ENCODE measurements around the gene CLCN1. TPM values are rescaled to one million over a fixed set of nuclear protein-coding genes. Genes with fewer than 3 reads are reported as not detected.
A peak's percentile ranks its signal among the peaks of the same experiment; 100 is the strongest.

Gene CLCN1
- total RNA-seq, 1 experiment from 2014 or later: not detected

GRCh38 chr7:143329471-143330170, 13.7 kb downstream of the CLCN1 start:
- Histone ChIP-seq H3K4me1 (replicated peaks) (no peaks in the 10 kb centered on the region), H3K27ac (no peak overlapping the region), H3K4me3 (no peak overlapping the region), H3K27me3 (replicated peaks) (no peaks in the 10 kb centered on the region; the same call in 1 of the 2 replicates), H3K9me3 (replicated peaks) (no peaks in the 10 kb centered on the region), H3K36me3 (no peaks in the 10 kb centered on the region)
- no peak for DNase-seq (ENCODE audit: low read depth in 1 of 2, low spot score in 2 of 2)

- H3K4me3 ChIP-seq: no peak overlapping the region
- peaks cover 3% of the 10 kb centered on the region; the same call in 1 of the 2 replicates for H3K27me3 ChIP-seq (replicated peaks)
- H3K9me3 ChIP-seq (replicated peaks): no peaks in the 10 kb centered on the region
- peak in 1 of 2 experiments; percentile 18 for DNase-seq (ENCODE audit: low read depth in 1 of 2, low spot score in 2 of 2)
- H3K4me1 ChIP-seq (replicated peaks): no peaks in the 10 kb centered on the region
- H3K27ac ChIP-seq: no peak overlapping the region
- H3K36me3 ChIP-seq: no peaks in the 10 kb centered on the region
Observed at GRCh38 chr7:143331179-143331801, 15.4 kb downstream of the CLCN1 start.

DNA sequence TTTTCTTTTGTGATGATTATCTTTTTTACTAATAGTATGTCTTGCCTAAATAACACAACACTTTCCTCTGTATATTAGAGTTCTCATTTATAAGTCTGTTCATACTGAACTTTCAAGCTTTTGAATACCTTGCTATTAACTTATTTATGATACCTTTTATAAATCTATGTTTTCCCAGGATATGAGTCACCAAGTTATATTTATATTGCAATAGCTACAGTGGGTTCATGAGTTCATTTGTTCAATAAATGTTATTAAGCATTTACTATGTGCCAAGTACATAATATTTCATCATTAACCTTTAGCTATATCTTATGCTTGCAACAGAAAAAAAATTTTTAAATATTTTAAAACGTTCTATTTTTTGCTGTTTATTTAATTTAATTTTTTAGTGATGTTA, 18.3 kb downstream of the CLCN1 start:
- Histone ChIP-seq H3K36me3 (no peaks in the 10 kb centered on the region), H3K27ac (no peak overlapping the region), H3K4me1 (replicated peaks) (no peaks in the 10 kb centered on the region), H3K27me3 (replicated peaks) (peaks cover 12% of the 10 kb centered on the region; the same call in 1 of the 2 replicates), H3K4me3 (no peak overlapping the region), H3K9me3 (replicated peaks) (no peaks in the 10 kb centered on the region)
- DNase-seq (ENCODE audit: low read depth in 1 of 2, low spot score in 2 of 2): no peak

DNA sequence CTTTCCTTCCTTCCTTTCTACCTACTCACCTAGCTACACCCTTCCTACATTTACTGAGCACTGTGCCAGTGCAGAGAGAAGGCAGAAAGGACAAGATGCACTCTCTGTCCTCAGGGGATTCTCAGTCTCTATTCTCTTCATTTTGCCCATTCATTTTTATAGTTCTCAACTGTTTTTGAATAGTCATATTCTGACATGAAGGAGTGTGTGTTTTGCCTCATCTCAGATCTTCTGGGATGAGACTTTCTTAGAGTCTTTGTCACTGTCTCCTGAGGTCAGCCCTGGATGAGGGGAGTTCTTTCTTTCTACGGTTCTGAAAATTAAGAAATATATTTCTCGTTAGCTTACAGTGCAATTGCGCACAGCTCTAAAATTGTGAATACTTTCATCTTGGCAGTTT, 21.3 kb downstream of the CLCN1 start:
- Histone ChIP-seq H3K27ac (no peak overlapping the region), H3K27me3 (replicated peaks) (peaks cover 12% of the 10 kb centered on the region; the same call in 1 of the 2 replicates), H3K4me1 (replicated peaks) (no peaks in the 10 kb centered on the region), H3K4me3 (no peak overlapping the region), H3K9me3 (replicated peaks) (no peaks in the 10 kb centered on the region), H3K36me3 (no peaks in the 10 kb centered on the region)
- no peak for DNase-seq (ENCODE audit: low read depth in 1 of 2, low spot score in 2 of 2)

DNA sequence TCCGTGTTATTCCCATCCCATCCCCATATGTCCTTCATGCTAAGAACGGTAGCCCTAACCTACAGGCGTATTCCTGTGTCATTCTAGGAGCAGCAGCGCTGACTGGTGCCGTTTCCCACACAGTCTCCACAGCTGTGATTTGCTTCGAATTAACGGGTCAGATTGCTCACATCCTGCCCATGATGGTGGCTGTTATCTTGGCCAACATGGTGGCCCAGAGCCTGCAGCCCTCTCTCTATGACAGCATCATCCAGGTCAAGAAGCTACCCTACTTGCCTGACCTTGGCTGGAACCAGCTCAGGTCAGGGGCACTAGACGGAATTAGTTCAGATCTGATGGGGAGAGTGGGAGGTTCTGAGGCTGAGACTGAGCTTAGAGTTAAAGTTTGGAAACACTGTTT, 25.9 kb downstream of the CLCN1 start:
- H3K4me3 ChIP-seq: no peak overlapping the region
- no peaks in the 10 kb centered on the region for H3K36me3 ChIP-seq
- no peak overlapping the region for H3K27ac ChIP-seq
- peaks cover 29% of the 10 kb centered on the region for H3K27me3 ChIP-seq (replicated peaks)
- H3K4me1 ChIP-seq (replicated peaks): no peaks in the 10 kb centered on the region
- no peaks in the 10 kb centered on the region for H3K9me3 ChIP-seq (replicated peaks)
- no peak for DNase-seq (ENCODE audit: low read depth in 1 of 2, low spot score in 2 of 2)

DNA sequence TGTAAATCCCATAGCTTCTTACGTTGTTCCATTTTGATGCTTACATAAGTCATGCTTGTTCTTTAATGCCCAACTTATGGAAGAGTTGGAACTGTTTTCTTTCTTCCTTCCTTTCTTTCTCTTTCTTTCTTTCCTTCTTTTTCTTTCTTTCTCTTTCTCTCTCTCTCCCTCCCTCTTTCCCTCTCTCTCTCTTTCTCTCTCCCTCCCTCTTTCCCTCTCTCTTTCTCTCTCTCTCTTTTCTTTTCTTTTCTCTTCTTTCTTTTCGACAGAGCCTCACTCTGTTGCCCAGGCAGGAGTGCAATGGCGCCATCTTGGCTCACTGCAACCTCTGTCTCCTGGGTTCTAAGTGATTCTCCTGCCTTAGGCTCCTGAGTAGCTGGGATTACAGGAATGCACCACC, 27.7 kb downstream of the CLCN1 start:
- Histone ChIP-seq H3K9me3 (replicated peaks) (no peaks in the 10 kb centered on the region), H3K36me3 (no peaks in the 10 kb centered on the region), H3K4me1 (replicated peaks) (no peaks in the 10 kb centered on the region), H3K27me3 (replicated peaks) (peaks cover 23% of the 10 kb centered on the region), H3K27ac (no peak overlapping the region), H3K4me3 (no peak overlapping the region)
- DNase-seq (ENCODE audit: low read depth in 1 of 2, low spot score in 2 of 2): no peak

GRCh38 chr7:143345428-143345900, 29.6 kb downstream of the CLCN1 start:
- no peaks in the 10 kb centered on the region for H3K9me3 ChIP-seq (replicated peaks)
- DNase-seq (ENCODE audit: low read depth in 1 of 2, low spot score in 2 of 2): no peak
- H3K36me3 ChIP-seq: no peaks in the 10 kb centered on the region
- peaks cover 31% of the 10 kb centered on the region for H3K27me3 ChIP-seq (replicated peaks)
- H3K4me1 ChIP-seq (replicated peaks): no peaks in the 10 kb centered on the region
- H3K4me3 ChIP-seq: no peak overlapping the region
- no peak overlapping the region for H3K27ac ChIP-seq

DNA sequence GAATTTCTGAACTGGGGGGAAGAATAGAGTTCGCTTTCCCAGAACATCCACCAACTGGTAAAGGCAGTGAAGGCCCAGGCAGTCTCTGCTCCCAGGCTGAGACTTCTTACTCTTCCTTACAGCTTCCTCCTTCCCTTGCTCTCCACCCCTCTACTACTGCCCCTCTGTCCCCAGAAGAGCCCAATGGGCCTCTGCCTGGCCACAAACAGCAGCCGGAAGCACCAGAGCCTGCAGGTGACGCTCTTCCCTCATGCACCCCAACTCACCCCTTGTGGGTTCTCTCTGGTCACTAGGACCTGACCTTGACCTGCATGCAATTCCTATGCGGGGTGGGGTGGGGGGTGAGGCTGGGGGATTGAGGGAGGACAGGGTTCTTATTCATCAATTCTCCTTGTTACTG, 30.1 kb downstream of the CLCN1 start:
- H3K36me3 ChIP-seq: no peaks in the 10 kb centered on the region
- no peak for DNase-seq (ENCODE audit: low read depth in 1 of 2, low spot score in 2 of 2)
- H3K4me3 ChIP-seq: no peak overlapping the region
- H3K27ac ChIP-seq: no peak overlapping the region
- H3K4me1 ChIP-seq (replicated peaks): no peaks in the 10 kb centered on the region
- H3K9me3 ChIP-seq (replicated peaks): no peaks in the 10 kb centered on the region
- peaks cover 32% of the 10 kb centered on the region for H3K27me3 ChIP-seq (replicated peaks)

- H3K27ac ChIP-seq: no peak overlapping the region
- no peaks in the 10 kb centered on the region for H3K4me1 ChIP-seq (replicated peaks)
- H3K36me3 ChIP-seq: no peaks in the 10 kb centered on the region
- H3K27me3 ChIP-seq (replicated peaks): peaks cover 39% of the 10 kb centered on the region
- no peaks in the 10 kb centered on the region for H3K9me3 ChIP-seq (replicated peaks)
- no peak overlapping the region for H3K4me3 ChIP-seq
- DNase-seq (ENCODE audit: low read depth in 1 of 2, low spot score in 2 of 2): no peak
Observed at GRCh38 chr7:143347950-143348349, 32.0 kb downstream of the CLCN1 start.

DNA sequence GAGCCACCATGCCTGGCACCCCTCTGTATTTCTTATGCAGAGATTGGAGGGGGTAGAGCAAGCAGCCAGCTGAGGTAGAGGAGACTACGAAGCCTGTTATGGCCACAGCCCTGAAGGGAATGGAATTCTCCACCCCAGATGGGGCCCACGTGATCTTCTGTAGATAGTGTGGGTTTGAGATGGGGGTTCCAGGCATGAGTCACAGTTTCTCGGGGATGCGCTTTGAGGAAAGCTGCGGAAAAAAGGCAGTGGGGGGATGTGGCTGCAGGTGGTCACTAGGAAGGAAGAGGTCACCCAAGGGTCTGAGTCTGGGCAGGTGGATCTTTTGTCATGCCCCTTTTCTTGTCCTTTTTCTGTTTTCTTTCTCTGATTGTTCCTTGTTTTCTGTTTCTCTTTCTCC, 35.1 kb downstream of the CLCN1 start:
- no peak for DNase-seq (ENCODE audit: low read depth in 1 of 2, low spot score in 2 of 2)

GRCh38 chr7:143351574-143351973, 35.7 kb downstream of the CLCN1 start:
- no peaks in the 10 kb centered on the region for H3K9me3 ChIP-seq (replicated peaks)
- H3K27ac ChIP-seq: no peak overlapping the region
- no peak for DNase-seq (ENCODE audit: low read depth in 1 of 2, low spot score in 2 of 2)
- no peaks in the 10 kb centered on the region for H3K36me3 ChIP-seq
- no peak overlapping the region for H3K4me3 ChIP-seq
- peaks cover 24% of the 10 kb centered on the region for H3K27me3 ChIP-seq (replicated peaks)
- H3K4me1 ChIP-seq (replicated peaks): no peaks in the 10 kb centered on the region

More for the DNA sequence above, 35.1 kb downstream of the CLCN1 start:
- no peak overlapping the region for H3K27ac ChIP-seq
- H3K4me3 ChIP-seq: no peak overlapping the region
- H3K36me3 ChIP-seq: no peaks in the 10 kb centered on the region
- H3K4me1 ChIP-seq (replicated peaks): no peaks in the 10 kb centered on the region
- H3K27me3 ChIP-seq (replicated peaks): peaks cover 25% of the 10 kb centered on the region
- H3K9me3 ChIP-seq (replicated peaks): no peaks in the 10 kb centered on the region

- Histone ChIP-seq H3K36me3 (no peaks in the 10 kb centered on the region), H3K27me3 (replicated peaks) (peaks cover 22% of the 10 kb centered on the region), H3K9me3 (replicated peaks) (no peaks in the 10 kb centered on the region), H3K27ac (no peak overlapping the region), H3K4me1 (replicated peaks) (no peaks in the 10 kb centered on the region), H3K4me3 (no peak overlapping the region)
- DNase-seq (ENCODE audit: low read depth in 1 of 2, low spot score in 2 of 2): no peak
Observed at GRCh38 chr7:143352531-143353002, 36.7 kb downstream of the CLCN1 start.

DNA sequence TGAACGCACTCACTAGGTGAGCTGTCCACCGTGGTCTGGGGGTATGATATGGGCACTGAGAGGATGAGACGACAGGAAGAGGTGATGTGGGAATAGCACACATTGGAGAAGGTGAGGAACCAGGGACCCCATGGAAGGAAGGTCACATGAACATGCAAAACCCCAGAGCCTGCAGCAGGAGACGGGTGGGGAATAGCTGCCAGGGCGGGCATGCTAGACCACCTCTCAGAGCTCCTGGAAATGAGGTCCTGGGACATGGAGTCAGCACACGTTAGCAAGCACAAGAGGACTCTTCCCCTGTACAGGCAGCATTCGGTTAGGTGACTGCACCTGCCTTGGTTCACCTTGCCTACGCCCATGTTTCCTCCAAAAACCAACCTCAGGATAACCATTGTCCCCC, 38.5 kb downstream of the CLCN1 start:
- no peak overlapping the region for H3K27ac ChIP-seq
- peaks cover 26% of the 10 kb centered on the region for H3K27me3 ChIP-seq (replicated peaks)
- H3K36me3 ChIP-seq: no peaks in the 10 kb centered on the region
- no peak for DNase-seq (ENCODE audit: low read depth in 1 of 2, low spot score in 2 of 2)
- H3K9me3 ChIP-seq (replicated peaks): no peaks in the 10 kb centered on the region
- no peak overlapping the region for H3K4me3 ChIP-seq
- no peaks in the 10 kb centered on the region for H3K4me1 ChIP-seq (replicated peaks)

GRCh38 chr7:143354965-143355364, 39.1 kb downstream of the CLCN1 start:
- Histone ChIP-seq H3K9me3 (replicated peaks) (no peaks in the 10 kb centered on the region), H3K27me3 (replicated peaks) (peaks cover 26% of the 10 kb centered on the region), H3K4me1 (replicated peaks) (no peaks in the 10 kb centered on the region), H3K4me3 (no peak overlapping the region), H3K27ac (no peak overlapping the region), H3K36me3 (no peaks in the 10 kb centered on the region)
- DNase-seq (ENCODE audit: low read depth in 1 of 2, low spot score in 2 of 2): no peak

Measured in SJSA1 (cell line).